ENCODE measurements around the gene ZNF143.

The ZNF143 gene

DNA sequence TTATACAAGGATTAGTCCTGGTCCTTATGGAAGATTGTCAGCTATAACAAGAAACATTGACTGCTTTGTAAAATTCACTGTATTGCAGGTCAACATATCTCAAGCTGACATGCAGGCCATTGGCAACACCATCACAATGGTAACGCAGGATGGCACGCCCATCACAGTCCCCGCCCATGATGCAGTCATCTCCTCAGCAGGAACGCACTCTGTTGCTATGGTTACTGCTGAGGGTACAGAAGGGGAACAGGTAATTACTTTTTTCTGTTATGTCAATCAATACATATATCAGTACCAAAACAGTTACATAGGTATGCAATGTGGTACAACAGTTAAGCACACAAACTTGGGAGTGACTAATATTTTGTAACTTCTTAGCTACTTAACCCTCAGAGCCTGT, 55.3 kb downstream of the ZNF143 start:
- TF ChIP-seq, protein P1, sequence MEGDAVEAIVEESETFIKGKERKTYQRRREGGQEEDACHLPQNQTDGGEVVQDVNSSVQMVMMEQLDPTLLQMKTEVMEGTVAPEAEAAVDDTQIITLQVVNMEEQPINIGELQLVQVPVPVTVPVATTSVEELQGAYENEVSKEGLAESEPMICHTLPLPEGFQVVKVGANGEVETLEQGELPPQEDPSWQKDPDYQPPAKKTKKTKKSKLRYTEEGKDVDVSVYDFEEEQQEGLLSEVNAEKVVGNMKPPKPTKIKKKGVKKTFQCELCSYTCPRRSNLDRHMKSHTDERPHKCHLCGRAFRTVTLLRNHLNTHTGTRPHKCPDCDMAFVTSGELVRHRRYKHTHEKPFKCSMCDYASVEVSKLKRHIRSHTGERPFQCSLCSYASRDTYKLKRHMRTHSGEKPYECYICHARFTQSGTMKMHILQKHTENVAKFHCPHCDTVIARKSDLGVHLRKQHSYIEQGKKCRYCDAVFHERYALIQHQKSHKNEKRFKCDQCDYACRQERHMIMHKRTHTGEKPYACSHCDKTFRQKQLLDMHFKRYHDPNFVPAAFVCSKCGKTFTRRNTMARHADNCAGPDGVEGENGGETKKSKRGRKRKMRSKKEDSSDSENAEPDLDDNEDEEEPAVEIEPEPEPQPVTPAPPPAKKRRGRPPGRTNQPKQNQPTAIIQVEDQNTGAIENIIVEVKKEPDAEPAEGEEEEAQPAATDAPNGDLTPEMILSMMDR (IDR thresholded peaks at IDR 0.05; ENCODE audit: low read depth, low read length, missing control alignments), result no peak
- DNase-seq (ENCODE audit: low read depth), result no peak
- no peak overlapping the region for H3K4me3 ChIP-seq (ENCODE audit: low read depth, low read length)

DNA sequence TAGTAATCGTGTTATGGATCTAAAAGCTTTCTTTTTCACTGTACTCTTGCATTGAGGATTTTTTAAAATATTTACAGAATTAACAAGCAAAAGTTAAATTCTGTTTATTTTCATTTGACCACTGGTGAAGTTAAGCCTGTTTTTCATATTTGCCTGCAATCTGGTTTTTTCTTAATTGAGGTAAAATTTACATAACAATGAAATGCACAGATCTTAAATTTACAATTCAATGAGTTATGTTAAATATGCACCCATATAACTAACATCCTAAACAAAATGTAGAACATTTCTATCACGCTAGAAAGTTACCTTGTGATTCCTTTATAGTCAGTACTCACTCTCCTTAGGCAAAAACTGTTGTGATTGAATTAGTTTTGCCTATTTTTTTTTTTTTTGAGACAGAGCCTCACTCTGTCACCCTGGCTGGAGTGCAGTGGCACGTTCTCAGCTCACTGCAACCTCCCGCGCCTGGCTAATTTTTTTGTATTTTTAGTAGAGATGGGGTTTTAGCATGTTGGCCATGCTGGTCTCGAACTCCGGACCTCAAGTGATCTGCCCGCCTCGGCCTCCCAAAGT, 58.1 kb downstream of the ZNF143 start:
- TF ChIP-seq, protein P1 (IDR thresholded peaks at IDR 0.05; ENCODE audit: low read depth, low read length, missing control alignments), result no peak
- H3K4me3 ChIP-seq (ENCODE audit: low read depth, low read length), result no peak overlapping the region
- no peak for DNase-seq (ENCODE audit: low read depth)

DNA sequence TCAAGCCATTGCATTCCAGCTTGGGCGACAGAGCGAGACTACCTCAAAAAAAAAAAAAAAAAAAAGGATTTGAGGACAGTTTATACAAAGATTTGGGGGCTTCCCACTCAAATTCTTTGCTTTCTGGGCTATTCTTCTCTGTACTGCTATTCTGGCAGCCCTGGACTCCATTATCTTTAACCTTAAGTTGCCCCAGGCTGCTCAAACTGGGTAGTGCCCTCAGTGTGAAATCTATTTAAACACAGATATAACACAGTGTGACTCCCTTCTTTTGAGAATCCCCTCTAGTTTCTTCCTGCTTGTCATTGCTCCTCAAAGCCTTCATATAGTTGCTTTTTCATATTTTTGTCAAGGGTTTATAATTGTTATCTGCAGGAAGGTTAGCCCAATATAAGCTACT, 63.2 kb downstream of the ZNF143 start:
- no peak overlapping the region for H3K4me3 ChIP-seq (ENCODE audit: low read depth, low read length)
- TF ChIP-seq, protein P1 (IDR thresholded peaks at IDR 0.05; ENCODE audit: low read depth, low read length, missing control alignments), result no peak
- DNase-seq (ENCODE audit: low read depth), result no peak

DNA sequence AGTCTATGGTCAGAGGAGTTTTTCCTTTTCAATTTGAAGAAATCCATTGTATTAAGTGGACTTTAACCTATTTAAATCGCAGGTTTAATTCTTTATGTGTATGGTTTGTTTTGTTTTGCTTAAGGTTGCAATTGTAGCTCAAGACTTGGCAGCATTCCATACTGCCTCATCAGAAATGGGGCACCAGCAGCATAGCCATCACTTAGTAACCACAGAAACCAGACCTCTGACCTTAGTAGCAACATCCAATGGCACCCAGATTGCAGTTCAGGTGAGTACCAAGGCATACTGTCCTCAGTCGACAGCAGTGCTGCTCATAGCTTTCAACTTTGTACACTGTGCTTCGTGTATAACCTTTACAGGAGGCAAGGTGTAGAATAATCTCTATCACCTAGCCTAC, 64.3 kb downstream of the ZNF143 start:
- no peak for DNase-seq (ENCODE audit: low read depth)
- H3K4me3 ChIP-seq (ENCODE audit: low read depth, low read length), result no peak overlapping the region
- TF ChIP-seq, protein P1 (IDR thresholded peaks at IDR 0.05; ENCODE audit: low read depth, low read length, missing control alignments), result no peak

DNA sequence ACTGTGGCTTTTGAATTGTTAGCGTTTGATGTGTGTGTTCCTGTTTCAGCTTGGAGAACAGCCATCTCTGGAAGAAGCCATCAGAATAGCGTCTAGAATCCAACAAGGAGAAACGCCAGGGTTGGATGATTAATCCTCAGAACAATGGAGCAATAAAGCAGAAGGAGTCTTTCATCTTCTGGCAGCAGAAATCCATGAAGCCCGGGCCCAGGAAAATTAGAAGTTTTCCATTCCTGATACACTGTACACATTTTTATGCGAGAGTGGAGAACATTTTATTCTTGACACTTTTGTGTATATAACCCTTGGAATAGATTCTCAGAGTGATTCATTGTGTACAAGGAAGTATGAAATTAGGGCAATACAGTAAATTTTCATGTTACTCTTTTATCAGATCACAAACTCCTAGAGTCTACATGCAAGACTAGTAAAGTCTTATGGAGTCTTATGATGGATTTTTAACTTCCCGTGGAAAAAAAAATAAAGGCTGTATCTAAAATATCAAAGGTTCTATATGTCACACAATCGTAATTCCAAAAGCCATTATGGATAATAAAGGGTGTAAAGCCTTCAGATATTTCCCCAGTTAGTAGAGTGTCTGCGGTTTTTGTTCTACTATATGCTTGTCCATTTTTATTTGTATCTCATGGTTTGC, 66.8 kb downstream of the ZNF143 start:
- DNase-seq (ENCODE audit: low read depth), result no peak
- TF ChIP-seq, protein P1 (IDR thresholded peaks at IDR 0.05; ENCODE audit: low read depth, low read length, missing control alignments), result no peak
- H3K4me3 ChIP-seq (ENCODE audit: low read depth, low read length), result no peak overlapping the region

DNA sequence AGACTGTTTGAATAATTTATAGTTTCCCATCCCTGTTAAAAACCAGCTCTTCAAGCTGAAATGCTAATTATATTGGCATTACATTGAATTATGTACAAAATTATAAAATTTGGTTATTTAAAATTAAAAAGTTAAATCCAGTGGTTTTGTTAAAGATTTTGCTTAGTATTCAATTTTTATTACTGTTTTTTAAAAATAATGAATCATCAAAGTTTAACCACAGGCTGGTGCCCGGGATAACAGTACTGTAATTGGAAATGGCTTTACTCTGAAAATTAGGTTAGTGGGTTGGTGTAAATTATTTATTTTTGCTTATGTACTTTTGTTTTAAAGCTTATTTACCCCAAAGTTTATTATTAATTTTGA, 67.3 kb downstream of the ZNF143 start:
- TF ChIP-seq, protein P1 (IDR thresholded peaks at IDR 0.05; ENCODE audit: low read depth, low read length, missing control alignments), result no peak
- H3K4me3 ChIP-seq (ENCODE audit: low read depth, low read length), result no peak overlapping the region
- no peak for DNase-seq (ENCODE audit: low read depth)
